Heart left ventricle (tissue), 16 donors: ENCODE measurements around the gene SCFD2. TPM values are rescaled to one million over a fixed set of nuclear protein-coding genes. Genes with fewer than 3 reads are reported as not detected.
A peak's percentile ranks its signal among the peaks of the same experiment; 100 is the strongest.

Source experiments
- ATAC-seq, 4 donors: fragments of 200-7000 bp; cut with Tn5 transposase; one replicate each; pipeline ENCODE4 v1.9.1; 2020 to 2022; ENCODE audit warnings: moderate library complexity in 4 of 4, mild to moderate bottlenecking in 3 of 4, moderate number of reproducible peaks in 1 of 4
- DNase-seq, 5 donors: peaks; one replicate each; pipeline ENCODE4 v3.0.0-alpha.2; 2020
- H3K27ac ChIP-seq, 12 donors: fragments of 200-600 bp; sonication (generic) in 4 of 12; one replicate each; pipeline versions ENCODE4 v1.5.0 to v1.8.0; 2016 to 2022; ENCODE audit warnings: mild to moderate bottlenecking in 2 of 12
- H3K27me3 ChIP-seq, 9 donors: fragments of 200-600 bp; sonication (generic) in 2 of 9; one replicate each; pipeline versions ENCODE4 v1.5.1 to v1.8.0; 2016 to 2022; ENCODE audit warnings: mild to moderate bottlenecking in 3 of 9
- H3K36me3 ChIP-seq, 9 donors: fragments of 200-600 bp; sonication (generic) in 2 of 9; one replicate each; pipeline versions ENCODE4 v1.5.0 to v1.8.0; 2018 to 2022; ENCODE audit warnings: mild to moderate bottlenecking in 2 of 9
- H3K4me1 ChIP-seq, 12 donors: fragments of 200-600 bp; sonication (generic) in 4 of 12; one replicate each; pipeline versions ENCODE4 v1.5.0 to v1.8.0; 2016 to 2022; ENCODE audit warnings: mild to moderate bottlenecking in 3 of 12
- H3K4me3 ChIP-seq, 12 donors: fragments of 200-600 bp; sonication (generic) in 4 of 12; one replicate each; pipeline versions ENCODE4 v1.5.0 to v1.8.0; 2017 to 2022; ENCODE audit warnings: mild to moderate bottlenecking in 9 of 12, moderate library complexity in 4 of 12
- H3K9me3 ChIP-seq, 12 donors: fragments of 200-600 bp; sonication (generic) in 4 of 12; one replicate each; pipeline versions ENCODE4 v1.5.0 to v1.8.0; 2016 to 2022; ENCODE audit warnings: mild to moderate bottlenecking in 1 of 12
- CTCF ChIP-seq, 12 donors: fragments of 200-600 bp; sonication (generic) in 4 of 12; IDR thresholded peaks; one replicate each; pipeline versions ENCODE4 v1.5.0 to v1.8.0; 2018 to 2022; ENCODE audit warnings: antibody characterized with exemption in 12 of 12, mild to moderate bottlenecking in 5 of 12
- POLR2A ChIP-seq, 2 donors: fragments of 450-650 bp; IDR thresholded peaks; one replicate each; pipeline ENCODE4 v1.6.1; 2017; ENCODE audit warnings: antibody characterized with exemption in 2 of 2, mild to moderate bottlenecking in 2 of 2, moderate library complexity in 2 of 2
- WGBS, 4 donors: extraction: QIAGEN DNeasy Blood & Tissue Kit in 2 of 4; methylation state at CpG; one replicate each; pipeline versions ENCODE4 v1.1.5 to v1.1.7; 2013 to 2018; 5-methylcytosine and 5-hydroxymethylcytosine counted together
- intact Hi-C, 10 donors: fragments of 100-400 bp; cut with DNase I; formaldehyde crosslinking; loops; one replicate each; pipeline versions ENCODE4 v1.11.1 to v1.14.2; 2022
- polyA plus RNA-seq, 2 donors: library from polyadenylated mRNA; stranded (reverse); fragments of 200-250 nt; gene quantifications; one replicate each; pipeline ENCODE4 v1.2.3, GENCODE V29; 2013
- total RNA-seq, 9 donors: library from RNA; depleted of rRNA in 2 of 9; stranded (reverse); fragments of >200 nt in 2 of 9; fragmentation: NEBNext Ultra II Directional in 3 of 9; extraction: Animal tissue kit (Norgen Biotek cat#: 25700) in 3 of 9; gene quantifications; one replicate each; pipeline versions ENCODE4 v1.1.0 to v1.2.4, GENCODE V29; 2016 to 2023
- donor health status: ischemic (EF 13 %, LVEDD 7.1; RV severe dilation, severe dysfunction).
- donor health status: healthy with polysubstance abuse.
- donor health status: DM: no; HTN: yes; CAD: no.
- donor health status: DM: no; HTN: no; CAD: no.
- donor health status: ischemic (EF 25% LVEDD 6.9; RV normal size, moderate dysfunction).
- donor health status: ischemic (EF 25% LVEDD 5.7; RV mildly dilated, moderate dysfunction).
- donor health status: healthy.
- donor health status: DM: yes; HTN: yes; CAD: no.
- donor health status: ischemic (EF 35%, LVEDD 5.7; RV mildly dilated, moderate dysfunction).
- donor health status: nonischemic (EF 11% LVEDD 7.7; RV severe dilation, severe dysfunction).
- donor health status: DM: yes; HTN: yes; CAD: no.
- donor health status: PGD.
- donor health status: ischemic (EF 29% LVEDD 5.4; RV normal size, mild dysfunction).
- donor health status: nonischemic (EF 23%, LVEDD 6.1; RV moderate dilation, normal function).

The SCFD2 gene
- total and polyA plus RNA-seq, 11 donors, result 3.7 to 14.0 (median 9.8) TPM

GRCh38 chr4:52931243-52931642, 434.6 kb downstream of the SCFD2 start:
- TF ChIP-seq POLR2A (IDR thresholded peaks at IDR 0.05) (no peak), CTCF (IDR thresholded peaks at IDR 0.05) (no peak)
- no peaks in the 10 kb centered on the region for H3K27me3 ChIP-seq
- no peak overlapping the region for H3K4me3 ChIP-seq
- no peaks in the 10 kb centered on the region for H3K9me3 ChIP-seq
- H3K27ac ChIP-seq, result no peak overlapping the region
- ATAC-seq, result no peak
- no peaks in the 10 kb centered on the region for H3K36me3 ChIP-seq
- no peak for DNase-seq
- peaks cover 0 to 4% (median 0%) of the 10 kb centered on the region in 12 donors for H3K4me1 ChIP-seq
- WGBS, 4 donors, result 72 to 79% (median 73%) methylated on average over 4 of the region's 4 CpGs
- intact Hi-C loops, result no loop called here

GRCh38 chr4:52926196-52926974, 439.5 kb downstream of the SCFD2 start:
- Histone ChIP-seq H3K4me1 (no peaks in the 10 kb centered on the region), H3K9me3 (no peaks in the 10 kb centered on the region), H3K4me3 (no peak overlapping the region), H3K36me3 (no peaks in the 10 kb centered on the region), H3K27ac (no peak overlapping the region), H3K27me3 (no peaks in the 10 kb centered on the region)
- intact Hi-C loops, result no loop called here
- ATAC-seq (no peak), DNase-seq (no peak)
- no peak for TF ChIP-seq POLR2A (IDR thresholded peaks at IDR 0.05)
- no peak for TF ChIP-seq CTCF (IDR thresholded peaks at IDR 0.05)
- WGBS, 4 donors, result 86 to 90% (median 88%) methylated on average over 9 of the region's 9 CpGs

GRCh38 chr4:52925531-52925968, 440.3 kb downstream of the SCFD2 start:
- no peak for TF ChIP-seq POLR2A (IDR thresholded peaks at IDR 0.05)
- TF ChIP-seq CTCF (IDR thresholded peaks at IDR 0.05), result no peak
- H3K27me3 ChIP-seq, result no peaks in the 10 kb centered on the region
- 65 to 73% (median 73%) methylated on average over 3 of the region's 3 CpGs for WGBS, 4 donors
- H3K27ac ChIP-seq, result no peak overlapping the region
- H3K4me1 ChIP-seq, result no peaks in the 10 kb centered on the region
- ATAC-seq (peak in 2 of 4 donors; percentile 16 to 52), DNase-seq (no peak)
- intact Hi-C loops, result no loop called here
- no peaks in the 10 kb centered on the region for H3K36me3 ChIP-seq
- H3K9me3 ChIP-seq, result no peaks in the 10 kb centered on the region
- H3K4me3 ChIP-seq, result no peak overlapping the region

GRCh38 chr4:52919461-52919860, 446.4 kb downstream of the SCFD2 start:
- Histone ChIP-seq H3K36me3 (no peaks in the 10 kb centered on the region), H3K4me3 (no peak overlapping the region), H3K4me1 (peaks cover 0 to 11% (median 2%) of the 10 kb centered on the region in 12 donors), H3K9me3 (no peaks in the 10 kb centered on the region), H3K27me3 (no peaks in the 10 kb centered on the region), H3K27ac (no peak overlapping the region)
- WGBS, 4 donors, result 78 to 88% (median 83%) methylated on average over 2 of the region's 2 CpGs
- ATAC-seq (no peak), DNase-seq (no peak)
- intact Hi-C loops, result loop anchor here in 1 of 10 donors (5.0 kb wide), 1 partner anchor 42 kb away; no protein-coding TSS in a partner anchor
- TF ChIP-seq POLR2A (IDR thresholded peaks at IDR 0.05) (no peak), CTCF (IDR thresholded peaks at IDR 0.05) (no peak)
